Kidney (tissue), 14 donors: ENCODE measurements around the gene DNMT3B. TPM values are rescaled to one million over a fixed set of nuclear protein-coding genes. Genes with fewer than 3 reads are reported as not detected.

ENCODE experiments used
- DNase-seq, 5 donors: peaks; one replicate each; pipeline ENCODE4 v3.0.0-alpha.2; 2013 to 2020
- FAIRE-seq: peaks from 2 replicates; lab custom pipeline; 2012; peaks lifted over from hg19 to GRCh38; lab: Jason Lieb, UNC
- H3K27ac ChIP-seq, 2 donors: one replicate each; pipeline ENCODE4 v1.7.0; 2013; ENCODE audit warnings: low read depth in 2 of 2, low read length in 2 of 2, inconsistent platforms in 1 of 2
- H3K27me3 ChIP-seq: one replicate; pipeline ENCODE4 v1.7.1; 2013; ENCODE audit warnings: low read length, inconsistent platforms; ENCODE audit not compliant: control insufficient read depth, insufficient read depth
- H3K36me3 ChIP-seq, 3 donors: one replicate each; pipeline versions ENCODE4 v1.7.0 to v1.7.1; 2013; ENCODE audit warnings: low read length in 3 of 3, control low read depth in 1 of 3, inconsistent platforms in 1 of 3; ENCODE audit not compliant: insufficient read depth in 3 of 3, control insufficient read depth in 2 of 3
- H3K4me1 ChIP-seq, 3 donors: one replicate each; pipeline versions ENCODE4 v1.7.0 to v1.7.1; 2013; ENCODE audit warnings: low read length in 3 of 3, inconsistent platforms in 1 of 3, low read depth in 1 of 3; ENCODE audit not compliant: control insufficient read depth in 2 of 3, insufficient read depth in 2 of 3
- H3K4me3 ChIP-seq, 3 donors: one replicate each; pipeline versions ENCODE4 v1.7.0 to v1.8.1; 2013; ENCODE audit warnings: low read length in 3 of 3, control low read depth in 1 of 3, inconsistent platforms in 1 of 3
- H3K9ac ChIP-seq, 3 donors: one replicate each; pipeline versions ENCODE4 v1.7.0 to v1.7.1; 2013; ENCODE audit warnings: low read length in 3 of 3, control low read depth in 1 of 3, inconsistent platforms in 1 of 3
- H3K9me3 ChIP-seq, 3 donors: one replicate each; pipeline versions ENCODE4 v1.7.0 to v1.7.1; 2013; ENCODE audit warnings: low read length in 3 of 3, control low read depth in 1 of 3, inconsistent platforms in 1 of 3; ENCODE audit not compliant: control insufficient read depth in 2 of 3, insufficient read depth in 1 of 3
- intact Hi-C: fragments of 100-400 bp; cut with DNase I; formaldehyde crosslinking; loops from one replicate; pipeline ENCODE4 v1.11.1; 2022
- polyA plus RNA-seq: library from polyadenylated mRNA; stranded (reverse); fragments of 350-450 nt; fragmentation: Illumina TruSeq; extraction: RNeasy Lipid Tissue Mini Kit (QIAGEN cat#74804); gene quantifications from one replicate; pipeline ENCODE4 v1.2.3, GENCODE V29; 2014; ENCODE audit warnings: low read depth, low replicate concordance; ENCODE audit not compliant: insufficient read depth
- total RNA-seq: library from RNA; stranded (reverse); fragmentation: NEBNext Ultra II Directional; extraction: Animal tissue kit (Norgen Biotek cat#: 25700); gene quantifications from one replicate; pipeline ENCODE4 v1.2.1, GENCODE V29; 2021
- TF ChIP-seq, protein P1 (sequence below): IDR thresholded peaks from 3 replicates; pipeline ENCODE4 v1.5.1; 2012; ENCODE audit warnings: mild to moderate bottlenecking, moderate library complexity, borderline replicate concordance; ENCODE audit not compliant: insufficient read depth; ENCODE audit errors: extremely low read depth
- donor health status: control.
- donor health status: control.
- donor health status: control.
- donor health status: control.
- donor health status: control.
- donor health status: DM: yes; HTN: yes; CAD: no.
- donor health status: Normal renal cell carcinoma (clear cell type).

Gene DNMT3B
- total and polyA plus RNA-seq, 2 donors from 2014 or later: 1.2 to 2.9 TPM

DNA sequence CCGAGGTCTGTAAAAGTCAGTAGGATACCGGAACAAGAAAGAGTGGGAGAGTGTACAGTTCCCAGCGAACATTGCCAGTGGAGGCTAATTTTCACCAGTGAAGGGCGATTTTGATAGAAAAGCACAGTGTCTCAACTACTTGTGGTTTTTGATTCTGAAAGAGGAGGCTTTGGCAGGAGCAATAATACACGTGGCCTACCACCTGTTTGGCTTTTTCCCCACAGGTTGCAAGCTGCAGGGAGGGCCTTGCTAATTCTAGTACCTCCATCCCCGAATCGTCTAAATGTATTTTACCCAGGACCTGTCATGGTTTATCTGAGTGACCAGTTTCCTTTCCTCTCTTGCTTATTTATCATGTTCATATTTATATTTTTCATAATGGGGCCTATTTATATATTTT lies 93.2 kb downstream of the DNMT3B start:
- Histone ChIP-seq H3K4me3 (no peak overlapping the region), H3K9ac (no peak overlapping the region), H3K9me3 (no peaks in the 10 kb centered on the region), H3K27me3 (no peaks in the 10 kb centered on the region), H3K36me3 (peaks cover 0 to 12% (median 3%) of the 10 kb centered on the region in 3 donors), H3K27ac (no peak overlapping the region), H3K4me1 (no peaks in the 10 kb centered on the region)
- FAIRE-seq (no peak), DNase-seq (no peak)
- TF ChIP-seq, protein P1, sequence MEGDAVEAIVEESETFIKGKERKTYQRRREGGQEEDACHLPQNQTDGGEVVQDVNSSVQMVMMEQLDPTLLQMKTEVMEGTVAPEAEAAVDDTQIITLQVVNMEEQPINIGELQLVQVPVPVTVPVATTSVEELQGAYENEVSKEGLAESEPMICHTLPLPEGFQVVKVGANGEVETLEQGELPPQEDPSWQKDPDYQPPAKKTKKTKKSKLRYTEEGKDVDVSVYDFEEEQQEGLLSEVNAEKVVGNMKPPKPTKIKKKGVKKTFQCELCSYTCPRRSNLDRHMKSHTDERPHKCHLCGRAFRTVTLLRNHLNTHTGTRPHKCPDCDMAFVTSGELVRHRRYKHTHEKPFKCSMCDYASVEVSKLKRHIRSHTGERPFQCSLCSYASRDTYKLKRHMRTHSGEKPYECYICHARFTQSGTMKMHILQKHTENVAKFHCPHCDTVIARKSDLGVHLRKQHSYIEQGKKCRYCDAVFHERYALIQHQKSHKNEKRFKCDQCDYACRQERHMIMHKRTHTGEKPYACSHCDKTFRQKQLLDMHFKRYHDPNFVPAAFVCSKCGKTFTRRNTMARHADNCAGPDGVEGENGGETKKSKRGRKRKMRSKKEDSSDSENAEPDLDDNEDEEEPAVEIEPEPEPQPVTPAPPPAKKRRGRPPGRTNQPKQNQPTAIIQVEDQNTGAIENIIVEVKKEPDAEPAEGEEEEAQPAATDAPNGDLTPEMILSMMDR: no peak
- intact Hi-C loops: no loop called here

DNA sequence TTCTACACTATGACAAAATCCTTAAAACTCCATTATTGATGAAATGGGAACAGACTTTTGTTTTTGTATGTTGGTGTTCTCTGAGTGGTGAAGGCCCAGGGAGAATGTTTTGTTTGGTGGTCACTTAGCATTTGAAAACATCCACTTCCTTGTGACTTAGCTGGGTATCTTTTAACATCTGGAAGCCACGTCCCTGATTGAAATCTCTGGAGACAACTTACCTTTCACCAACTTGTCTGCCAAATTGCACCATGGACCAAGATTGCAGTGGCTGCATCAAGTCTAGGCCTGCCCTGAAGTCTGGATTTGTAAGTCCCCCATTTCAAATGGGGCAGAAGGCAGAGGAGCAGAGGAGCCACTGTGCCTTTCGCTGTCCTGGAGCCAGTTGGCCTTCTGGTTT lies 96.0 kb downstream of the DNMT3B start:
- FAIRE-seq: no peak
- Histone ChIP-seq H3K4me3 (no peak overlapping the region), H3K9me3 (no peaks in the 10 kb centered on the region), H3K36me3 (peaks cover 0 to 3% (median 0%) of the 10 kb centered on the region in 3 donors), H3K27ac (no peak overlapping the region), H3K4me1 (no peaks in the 10 kb centered on the region), H3K27me3 (no peaks in the 10 kb centered on the region), H3K9ac (no peak overlapping the region)
- intact Hi-C loops: no loop called here
- TF ChIP-seq, protein P1: no peak
- no peak for DNase-seq

Other genes starting within 250 kb of the DNMT3B start
- gene NOL4L, start 177.1 kb upstream of the DNMT3B start, total RNA-seq: 19.4 TPM
- gene NOL4L, start 177.1 kb upstream of the DNMT3B start, polyA plus RNA-seq: 14.1 TPM
- not detected for gene C20orf203, start 88.4 kb upstream of the DNMT3B start, total RNA-seq
- gene C20orf203, start 88.4 kb upstream of the DNMT3B start, polyA plus RNA-seq: not detected
- gene COMMD7, start 18.9 kb upstream of the DNMT3B start, total RNA-seq: 45.8 TPM
- gene COMMD7, start 18.9 kb upstream of the DNMT3B start, polyA plus RNA-seq: 99.2 TPM
- 100 TPM for gene MAPRE1, start 57.6 kb downstream of the DNMT3B start, total RNA-seq
- gene MAPRE1, start 57.6 kb downstream of the DNMT3B start, polyA plus RNA-seq: 58.1 TPM
- 0.13 TPM for gene EFCAB8, start 96.5 kb downstream of the DNMT3B start, total RNA-seq
- not detected for gene EFCAB8, start 96.5 kb downstream of the DNMT3B start, polyA plus RNA-seq
- not detected for gene SUN5, start 242.0 kb downstream of the DNMT3B start, total RNA-seq
- gene SUN5, start 242.0 kb downstream of the DNMT3B start, polyA plus RNA-seq: not detected
- not detected for gene BPIFB2, start 245.3 kb downstream of the DNMT3B start, total RNA-seq
- not detected for gene BPIFB2, start 245.3 kb downstream of the DNMT3B start, polyA plus RNA-seq